ENCODE data around the gene TRIM65. TPM values are rescaled to one million over a fixed set of nuclear protein-coding genes. Genes with fewer than 3 reads are reported as not detected.

Gene TRIM65
- total and polyA plus RNA-seq, 2 of the 13 experiments (the other 11 are each of a cell fraction or from before 2014, with no cell fraction given): 10.3 to 22.4 TPM

- TF ChIP-seq IRX3 (CRISPR knock-in tag; IDR thresholded peaks at IDR 0.05; ENCODE audit: borderline replicate concordance, low read depth) (no peak), CHD4 (IDR thresholded peaks at IDR 0.05; ENCODE audit: borderline replicate concordance, low read length) (no peak), TBL1XR1 (IDR thresholded peaks at IDR 0.05; ENCODE audit: borderline replicate concordance, low read length, partially characterized antibody) (no peak), PTBP1 (IDR thresholded peaks at IDR 0.05; ENCODE audit: low read depth, low read length, poor library complexity, severe bottlenecking) (peak; percentile 70), ZNF383 (CRISPR knock-in tag; IDR thresholded peaks at IDR 0.05; ENCODE audit: borderline replicate concordance) (no peak), BRCA1 (CRISPR knock-in tag; IDR thresholded peaks at IDR 0.05) (no peak), PRMT3 (CRISPR knock-in tag; IDR thresholded peaks at IDR 0.05; ENCODE audit: borderline replicate concordance, low read depth) (no peak), HOXA5 (CRISPR knock-in tag; IDR thresholded peaks at IDR 0.05) (no peak), ISL2 (CRISPR knock-in tag; IDR thresholded peaks at IDR 0.05) (no peak), NFATC3 (CRISPR knock-in tag; IDR thresholded peaks at IDR 0.05) (no peak), GZF1 (CRISPR knock-in tag; IDR thresholded peaks at IDR 0.05) (no peak), TOPORS (CRISPR knock-in tag; IDR thresholded peaks at IDR 0.05) (no peak), ZNF660 (CRISPR knock-in tag; IDR thresholded peaks at IDR 0.05; ENCODE audit: borderline replicate concordance, low read depth) (no peak), ZNF230 (CRISPR knock-in tag; IDR thresholded peaks at IDR 0.05) (no peak), NONO (IDR thresholded peaks at IDR 0.05) (no peak), NONO (CRISPR knock-in tag; conservative IDR thresholded peaks at IDR 0.05) (no peak), KLF11 (CRISPR knock-in tag; IDR thresholded peaks at IDR 0.05) (no peak), ZUFSP (CRISPR knock-in tag; IDR thresholded peaks at IDR 0.05; ENCODE audit: borderline replicate concordance) (no peak), EP300 (IDR thresholded peaks at IDR 0.05; ENCODE audit: low read depth in 2 of 2, low read length in 2 of 2) (no peak), EP300 (CRISPR knock-in tag; IDR thresholded peaks at IDR 0.05; ENCODE audit: borderline replicate concordance) (no peak), MZF1 (CRISPR knock-in tag; IDR thresholded peaks at IDR 0.05; ENCODE audit: borderline replicate concordance) (no peak), ZNF263 (CRISPR knock-in tag; IDR thresholded peaks at IDR 0.05) (no peak), EED (CRISPR knock-in tag; IDR thresholded peaks at IDR 0.05) (no peak), ZNF350 (CRISPR knock-in tag; IDR thresholded peaks at IDR 0.05; ENCODE audit: borderline replicate concordance, low read depth) (0 out of 2 replicates have a peak, but pooled peaks have one; percentile 21), TP53 (CRISPR knock-in tag; conservative IDR thresholded peaks at IDR 0.05) (no peak), ZNF446 (CRISPR knock-in tag; IDR thresholded peaks at IDR 0.05) (no peak), NR2C2 (CRISPR knock-in tag; IDR thresholded peaks at IDR 0.05; ENCODE audit: borderline replicate concordance) (no peak), KAT8 (CRISPR knock-in tag; IDR thresholded peaks at IDR 0.05) (no peak), HNRNPL (IDR thresholded peaks at IDR 0.05; ENCODE audit: low read depth, low read length) (peak; percentile 83), HNF4A (CRISPR knock-in tag; IDR thresholded peaks at IDR 0.05) (peak; percentile 30; the same call in 1 of the 2 replicates)
- TF ChIP-seq, protein P1, sequence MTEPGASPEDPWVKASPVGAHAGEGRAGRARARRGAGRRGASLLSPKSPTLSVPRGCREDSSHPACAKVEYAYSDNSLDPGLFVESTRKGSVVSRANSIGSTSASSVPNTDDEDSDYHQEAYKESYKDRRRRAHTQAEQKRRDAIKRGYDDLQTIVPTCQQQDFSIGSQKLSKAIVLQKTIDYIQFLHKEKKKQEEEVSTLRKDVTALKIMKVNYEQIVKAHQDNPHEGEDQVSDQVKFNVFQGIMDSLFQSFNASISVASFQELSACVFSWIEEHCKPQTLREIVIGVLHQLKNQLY (CRISPR knock-in tag; IDR thresholded peaks at IDR 0.05): no peak
- TF ChIP-seq, protein P2, sequence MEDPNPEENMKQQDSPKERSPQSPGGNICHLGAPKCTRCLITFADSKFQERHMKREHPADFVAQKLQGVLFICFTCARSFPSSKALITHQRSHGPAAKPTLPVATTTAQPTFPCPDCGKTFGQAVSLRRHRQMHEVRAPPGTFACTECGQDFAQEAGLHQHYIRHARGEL (CRISPR knock-in tag; IDR thresholded peaks at IDR 0.05): no peak
These were observed 18.0 kb upstream of the TRIM65 start (continued) for GRCh38 chr17:75914643-75915267.

Measured in HepG2 (cell line).